ENCODE measurements around the gene MRPS12. TPM values are rescaled to one million over a fixed set of nuclear protein-coding genes. Genes with fewer than 3 reads are reported as not detected.

MRPS12 gene
- total and polyA plus RNA-seq, 2 of the 13 experiments (the other 11 are each of a cell fraction or from before 2014, with no cell fraction given), result 27.5 to 54.8 TPM

GRCh38 chr19:38929929-38930775 is 592 bp upstream of the MRPS12 start, which contains the start of gene SARS2 (continued):
- no peak for TF ChIP-seq JUND (CRISPR knock-in tag; IDR thresholded peaks at IDR 0.05)
- no peak for TF ChIP-seq NRL (CRISPR knock-in tag; IDR thresholded peaks at IDR 0.05; ENCODE audit: borderline replicate concordance)
- no peak; the same call in 1 of the 2 replicates for TF ChIP-seq FOXA3 (CRISPR knock-in tag; IDR thresholded peaks at IDR 0.05)
- 0 out of 2 replicates have a peak, but pooled peaks have one; percentile 37 for TF ChIP-seq ZNF792 (CRISPR knock-in tag; IDR thresholded peaks at IDR 0.05)
- peak; percentile 12; the same call in 1 of the 2 replicates for TF ChIP-seq MLX (CRISPR knock-in tag; IDR thresholded peaks at IDR 0.05)
- TF ChIP-seq ZNF567 (CRISPR knock-in tag; IDR thresholded peaks at IDR 0.05; ENCODE audit: borderline replicate concordance), result no peak
- TF ChIP-seq REST (IDR thresholded peaks at IDR 0.05; ENCODE audit: borderline replicate concordance in 1 of 2, low read depth in 1 of 2, low read length in 2 of 2), result no peak; a peak in 1 of 4 replicates
- TF ChIP-seq ZNF549 (CRISPR knock-in tag; IDR thresholded peaks at IDR 0.05), result no peak
- no peak for TF ChIP-seq ZNF768 (CRISPR knock-in tag; IDR thresholded peaks at IDR 0.05)
- TF ChIP-seq ZNF407 (CRISPR knock-in tag; IDR thresholded peaks at IDR 0.05; ENCODE audit: not compliant biosample characterization), result peak; percentile 85
- TF ChIP-seq FOXA1 (IDR thresholded peaks at IDR 0.05), result no peak
- no peak for TF ChIP-seq FOXA1 (CRISPR knock-in tag; IDR thresholded peaks at IDR 0.05)
- peak; percentile 70; the same call in 1 of the 2 replicates for TF ChIP-seq MEF2D (CRISPR knock-in tag; IDR thresholded peaks at IDR 0.05)
- TF ChIP-seq, protein P1, sequence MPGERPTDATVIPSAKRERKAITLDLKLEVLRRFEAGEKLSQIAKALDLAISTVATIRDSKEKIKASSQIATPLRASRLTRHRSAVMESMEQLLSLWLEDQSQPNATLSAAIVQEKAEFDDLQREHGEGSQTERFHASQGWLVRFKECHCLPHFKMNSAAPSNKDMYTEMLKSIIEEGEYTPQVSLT (CRISPR knock-in tag; IDR thresholded peaks at IDR 0.05; ENCODE audit: borderline replicate concordance, low read depth), result no peak
- TF ChIP-seq ZNF3 (CRISPR knock-in tag; IDR thresholded peaks at IDR 0.05), result no peak
- TF ChIP-seq ETV5 (CRISPR knock-in tag; IDR thresholded peaks at IDR 0.05; ENCODE audit: borderline replicate concordance), result no peak
- TF ChIP-seq ZNF879 (CRISPR knock-in tag; IDR thresholded peaks at IDR 0.05), result peak; percentile 34; the same call in 1 of the 2 replicates
